HG03025 (cell line): Measurements from ENCODE around the gene CYTH4.

ENCODE experiments used
- ATAC-seq: cut with Tn5 transposase; IDR thresholded peaks from one replicate; pipeline ENCODE4 v1.9.1; 2021; ENCODE audit warnings: mild to moderate bottlenecking, moderate library complexity; ENCODE audit not compliant: unreplicated experiment, low FRiP score

The CYTH4 gene

DNA sequence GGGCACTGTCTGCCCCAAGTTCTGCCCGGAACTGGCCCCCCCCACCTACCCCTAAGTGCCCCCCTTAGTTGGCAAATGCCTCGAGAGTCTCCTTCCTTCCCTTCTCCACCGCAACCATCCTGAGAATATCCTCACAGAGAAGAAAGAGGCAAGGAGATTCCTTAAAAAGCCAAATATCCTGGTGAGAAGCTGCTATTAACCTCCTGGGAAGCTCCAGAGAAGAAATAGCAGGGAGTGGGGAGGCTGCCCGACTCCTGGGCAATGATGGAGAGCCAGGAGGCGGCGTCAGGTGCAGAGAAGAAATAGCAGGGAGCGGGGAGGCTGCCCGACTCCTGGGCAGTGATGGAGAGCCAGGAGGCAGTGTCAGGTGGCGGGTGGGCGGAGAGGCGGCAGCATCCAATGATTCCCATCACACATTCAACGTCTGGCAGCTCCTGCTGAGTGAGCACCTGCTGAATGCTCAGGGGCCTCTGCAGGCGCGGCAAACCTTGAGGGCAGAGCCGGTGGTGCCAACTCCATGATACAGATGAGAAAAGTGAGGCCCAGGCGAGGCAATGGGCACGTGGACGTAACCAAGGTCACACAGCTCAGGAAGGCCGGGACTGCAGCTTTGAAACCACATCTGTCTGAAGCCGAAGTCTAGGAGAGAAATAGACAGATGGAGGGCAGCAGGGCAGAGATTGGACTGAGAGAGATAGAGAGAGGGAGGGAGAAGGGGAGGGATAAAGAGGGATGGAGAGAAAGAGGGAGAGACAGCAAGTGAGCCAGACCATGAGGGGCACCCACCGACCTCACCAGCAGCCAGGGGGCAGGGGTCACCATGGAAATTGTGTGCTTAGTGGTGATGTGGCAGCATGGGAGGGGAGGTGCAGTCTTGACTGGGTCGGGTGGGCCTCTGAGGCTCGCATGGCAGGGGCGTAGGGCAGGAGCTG lies 58.3 kb downstream of the CYTH4 start:
- no peak for ATAC-seq

GRCh38 chr22:37342065-37342464 lies 59.8 kb downstream of the CYTH4 start:
- no peak for ATAC-seq

DNA sequence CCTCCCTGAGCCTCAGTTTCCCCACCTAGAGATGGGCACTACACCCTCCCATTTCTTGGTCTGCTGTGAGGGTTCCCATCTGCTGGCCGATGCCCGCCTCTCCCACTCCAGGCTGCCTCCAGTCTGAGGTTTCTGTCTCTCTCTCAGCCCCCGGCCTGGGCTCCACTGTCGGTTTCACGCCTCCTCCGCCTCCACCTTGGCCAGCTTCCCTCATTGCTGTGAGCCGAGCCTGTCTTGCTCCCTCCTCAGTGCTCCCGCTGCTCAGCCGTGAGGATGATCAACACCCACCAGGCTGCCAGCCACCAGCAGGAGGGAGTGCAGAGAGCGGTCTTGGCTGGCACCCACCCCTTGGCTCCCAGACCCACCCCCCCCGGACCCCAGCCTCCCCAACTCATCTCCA lies 61.0 kb downstream of the CYTH4 start:
- no peak for ATAC-seq

- no peak for ATAC-seq
Measured at GRCh38 chr22:37343863-37344734, 61.8 kb downstream of the CYTH4 start.

DNA sequence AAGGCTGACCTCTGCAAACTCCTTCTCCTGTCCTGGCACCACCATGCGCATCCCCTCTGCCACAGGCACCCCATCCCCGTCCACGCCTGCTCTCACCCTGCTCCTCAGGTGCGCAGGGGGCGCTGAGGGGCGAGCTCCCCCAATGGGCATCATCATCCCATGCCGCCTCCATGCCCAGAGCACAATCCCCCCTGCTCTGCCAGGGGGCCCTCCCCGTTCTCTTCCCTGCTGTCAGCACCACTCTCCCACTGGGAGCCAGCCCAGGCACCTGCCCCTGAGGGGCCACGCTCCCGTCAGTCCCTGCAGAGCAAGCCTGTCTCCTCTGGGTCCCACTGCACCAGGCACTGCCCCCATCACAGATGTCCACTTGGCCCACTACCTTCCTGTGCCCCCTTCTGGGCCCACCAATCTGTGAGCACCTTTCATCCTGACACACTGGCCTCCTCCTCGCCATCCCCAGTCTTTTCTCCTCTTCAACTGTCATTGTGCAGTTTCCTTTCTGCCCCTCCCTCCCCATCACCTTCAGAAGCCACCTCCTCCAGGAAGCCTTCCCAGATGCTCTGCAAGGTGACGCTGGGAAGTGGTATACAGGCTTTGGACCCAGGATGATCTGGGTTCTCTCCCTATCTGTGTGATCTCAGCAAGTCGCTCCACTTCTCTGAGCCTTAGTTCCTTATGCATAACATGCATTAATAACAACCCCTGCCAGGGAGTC lies 62.6 kb downstream of the CYTH4 start:
- ATAC-seq: no peak

GRCh38 chr22:37345863-37346504 lies 63.7 kb downstream of the CYTH4 start:
- no peak for ATAC-seq

- ATAC-seq: no peak
Measured at GRCh38 chr22:37346505-37346895, 64.2 kb downstream of the CYTH4 start.

- ATAC-seq: no peak
Measured at GRCh38 chr22:37349043-37349814, 66.9 kb downstream of the CYTH4 start.

DNA sequence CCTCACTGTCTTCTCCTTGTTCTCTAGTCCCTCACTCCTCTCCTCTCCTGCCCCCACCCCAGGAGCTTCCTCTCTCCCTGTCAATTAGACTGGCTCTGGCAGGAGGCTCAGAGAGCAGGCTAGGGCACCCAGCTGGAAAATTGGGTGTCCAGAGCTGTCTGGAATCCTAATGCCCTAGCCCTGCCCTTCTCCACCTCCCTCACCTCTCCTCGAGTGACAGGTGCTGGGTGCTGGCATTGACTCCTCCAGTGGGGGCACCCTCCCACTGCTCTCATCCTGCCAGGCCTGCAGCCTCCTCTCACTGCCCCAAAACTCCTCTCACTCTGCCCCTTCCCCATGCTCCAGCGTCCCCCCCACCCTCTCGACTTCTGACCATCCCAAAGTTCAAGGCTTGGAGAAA lies 68.9 kb downstream of the CYTH4 start:
- no peak for ATAC-seq

GRCh38 chr22:37352481-37352880 lies 70.2 kb downstream of the CYTH4 start:
- ATAC-seq: no peak

GRCh38 chr22:37353839-37354238 lies 71.5 kb downstream of the CYTH4 start:
- no peak for ATAC-seq

DNA sequence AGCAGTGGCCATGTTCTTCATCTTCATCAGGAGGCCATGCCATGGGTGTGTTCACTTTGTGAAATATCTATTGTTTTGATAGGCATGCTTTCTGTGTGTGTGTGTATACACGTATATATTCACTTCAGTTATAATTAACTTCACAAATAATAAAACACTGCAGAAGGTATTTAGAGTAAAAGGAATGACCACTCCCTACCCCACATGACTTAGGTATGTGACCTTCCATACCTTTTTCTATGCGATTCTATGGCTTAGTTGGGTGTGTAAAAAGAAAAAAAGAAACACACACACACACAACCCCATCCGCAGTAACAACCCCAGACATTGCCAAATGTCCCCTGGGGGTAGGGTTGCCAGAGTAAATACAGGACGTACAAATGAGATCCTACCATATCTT lies 72.0 kb downstream of the CYTH4 start:
- no peak for ATAC-seq

GRCh38 chr22:37354670-37355069 lies 72.4 kb downstream of the CYTH4 start:
- no peak for ATAC-seq

- no peak for ATAC-seq
Measured at GRCh38 chr22:37355174-37355573, 72.9 kb downstream of the CYTH4 start.

DNA sequence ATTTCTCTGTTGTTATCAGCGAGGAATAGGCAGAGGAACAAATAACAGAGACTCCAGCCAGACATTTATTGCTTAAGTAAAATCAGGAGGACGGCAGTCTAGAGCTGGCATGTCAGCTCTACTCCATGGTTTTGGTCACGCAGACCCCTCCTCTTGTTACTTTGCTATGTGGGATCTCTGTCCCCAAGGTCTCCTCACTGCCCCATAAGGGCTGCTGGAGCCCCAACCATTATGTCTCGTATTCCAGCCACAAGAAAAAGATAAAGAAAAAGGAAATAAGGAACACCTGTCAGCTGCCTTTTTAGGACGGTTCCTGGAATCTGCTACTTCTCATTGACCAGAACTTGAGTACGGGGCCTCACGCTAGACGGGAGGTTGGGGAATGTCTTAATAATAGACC lies 74.6 kb downstream of the CYTH4 start:
- no peak for ATAC-seq

GRCh38 chr22:37357446-37358075 lies 75.3 kb downstream of the CYTH4 start:
- no peak for ATAC-seq

DNA sequence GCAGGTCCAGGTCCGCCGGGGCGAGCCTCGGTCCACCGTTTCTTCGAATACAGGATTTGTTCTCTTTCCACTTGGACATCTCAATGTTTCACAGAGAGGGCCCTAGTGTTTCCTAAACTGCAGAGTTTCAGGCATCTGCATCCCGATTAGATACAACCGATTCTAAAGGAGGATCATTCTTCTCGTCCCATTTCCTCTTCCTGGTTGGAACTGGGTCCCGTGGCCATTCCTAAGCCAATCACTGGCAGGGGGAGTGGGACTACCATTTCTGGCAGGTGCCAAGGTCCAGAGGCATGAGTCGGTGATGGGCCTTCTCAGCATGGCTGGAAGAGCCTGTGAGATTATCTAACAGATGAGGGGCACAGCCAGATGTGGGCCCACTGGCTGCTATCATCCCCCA lies 76.1 kb downstream of the CYTH4 start:
- ATAC-seq: no peak

GRCh38 chr22:37358917-37359316 lies 76.6 kb downstream of the CYTH4 start:
- ATAC-seq: no peak

DNA sequence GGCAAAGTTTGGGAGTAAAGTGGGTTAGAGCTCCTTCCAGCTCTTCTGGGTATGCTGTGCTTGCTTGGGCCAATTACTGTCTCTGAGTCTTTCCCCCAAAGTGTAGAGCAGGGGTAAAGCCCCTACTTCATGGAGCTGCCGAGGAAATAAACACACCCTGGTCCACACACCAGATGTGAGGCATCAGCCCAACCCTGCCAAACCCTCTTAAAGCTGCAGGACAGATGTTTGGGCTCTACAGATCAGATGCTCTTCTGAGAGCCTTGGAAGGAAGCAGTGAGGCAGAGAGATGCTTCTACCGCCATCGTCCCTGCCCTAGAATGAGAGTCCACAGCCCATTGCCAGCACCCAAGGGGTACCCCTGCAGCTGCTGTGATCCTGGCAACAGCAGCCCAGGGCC lies 80.3 kb downstream of the CYTH4 start:
- no peak for ATAC-seq
